Vagina (tissue), 2 donors: ENCODE results near the gene S100PBP.

ENCODE experiments used
- POLR2A ChIP-seq, 2 donors: fragments of 450-650 bp; IDR thresholded peaks; one replicate each; pipeline ENCODE4 v1.6.1; 2017; ENCODE audit warnings: antibody characterized with exemption in 2 of 2, mild to moderate bottlenecking in 2 of 2, moderate library complexity in 2 of 2
- POLR2AphosphoS5 ChIP-seq, 2 donors: sonication (generic); formaldehyde crosslinking; IDR thresholded peaks; one replicate each; pipeline ENCODE4 v1.9.0; 2017; ENCODE audit warnings: antibody characterized with exemption in 2 of 2, mild to moderate bottlenecking in 2 of 2, low read depth in 1 of 2; ENCODE audit not compliant: insufficient read depth in 1 of 2
- TF ChIP-seq, protein P1 (sequence below), 3 experiments: fragments of 450-650 bp in 2 of 3; fragments of 200-600 bp in 1 of 3; sonication (generic) in 1 of 3; IDR thresholded peaks; one replicate each; pipeline ENCODE4 v1.5.1; 2017 to 2019; ENCODE audit warnings: antibody characterized with exemption in 3 of 3, mild to moderate bottlenecking in 2 of 3, moderate library complexity in 2 of 3

DNA sequence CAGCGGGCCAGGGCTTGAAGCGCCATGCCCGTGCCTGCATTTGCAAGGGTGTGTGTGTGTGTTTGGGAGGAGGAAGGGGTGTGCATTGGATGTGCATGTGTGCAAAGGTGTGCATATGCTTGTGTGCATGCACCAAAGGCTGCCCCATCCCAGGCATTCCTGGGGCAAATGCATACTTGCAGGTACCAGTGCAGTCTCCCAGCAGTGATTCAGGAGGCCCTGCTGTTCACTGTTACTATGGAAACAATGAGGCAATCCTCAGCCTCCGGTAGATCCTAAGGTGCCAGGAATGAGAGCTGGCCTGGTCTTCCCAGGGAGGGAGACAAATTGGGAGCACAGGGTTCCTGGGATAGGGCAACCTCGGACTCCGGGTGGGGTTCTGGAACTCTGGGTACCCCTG lies 60.7 kb downstream of the S100PBP start:
- TF ChIP-seq, protein P1, sequence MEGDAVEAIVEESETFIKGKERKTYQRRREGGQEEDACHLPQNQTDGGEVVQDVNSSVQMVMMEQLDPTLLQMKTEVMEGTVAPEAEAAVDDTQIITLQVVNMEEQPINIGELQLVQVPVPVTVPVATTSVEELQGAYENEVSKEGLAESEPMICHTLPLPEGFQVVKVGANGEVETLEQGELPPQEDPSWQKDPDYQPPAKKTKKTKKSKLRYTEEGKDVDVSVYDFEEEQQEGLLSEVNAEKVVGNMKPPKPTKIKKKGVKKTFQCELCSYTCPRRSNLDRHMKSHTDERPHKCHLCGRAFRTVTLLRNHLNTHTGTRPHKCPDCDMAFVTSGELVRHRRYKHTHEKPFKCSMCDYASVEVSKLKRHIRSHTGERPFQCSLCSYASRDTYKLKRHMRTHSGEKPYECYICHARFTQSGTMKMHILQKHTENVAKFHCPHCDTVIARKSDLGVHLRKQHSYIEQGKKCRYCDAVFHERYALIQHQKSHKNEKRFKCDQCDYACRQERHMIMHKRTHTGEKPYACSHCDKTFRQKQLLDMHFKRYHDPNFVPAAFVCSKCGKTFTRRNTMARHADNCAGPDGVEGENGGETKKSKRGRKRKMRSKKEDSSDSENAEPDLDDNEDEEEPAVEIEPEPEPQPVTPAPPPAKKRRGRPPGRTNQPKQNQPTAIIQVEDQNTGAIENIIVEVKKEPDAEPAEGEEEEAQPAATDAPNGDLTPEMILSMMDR (IDR thresholded peaks at IDR 0.05) = no peak
- TF ChIP-seq POLR2A (IDR thresholded peaks at IDR 0.05) (no peak), POLR2AphosphoS5 (IDR thresholded peaks at IDR 0.05; ENCODE audit: insufficient read depth in 1 of 2, low read depth in 1 of 2) (no peak)
